ENCODE results near the gene C1orf53.

- TF ChIP-seq POLR2A (IDR thresholded peaks at IDR 0.05) (no peak), CTCF (IDR thresholded peaks at IDR 0.05) (peak in 1 of 2 donors; percentile 59)
Measured at GRCh38 chr1:197924516-197925123, 22.2 kb downstream of the C1orf53 start.

Data from suprapubic skin (tissue), 3 donors.